A549 treated with AZD9567 at 1 μM for 4 hours (cell line): ENCODE measurements around the gene SOX15. TPM values are rescaled to one million over a fixed set of nuclear protein-coding genes. Genes with fewer than 3 reads are reported as not detected.

Source experiments
- total RNA-seq: library from RNA; stranded (reverse); fragments of 200-300 nt; extraction: Qiagen RNA extraction; gene quantifications from 5 replicates; pipeline ENCODE4 v1.2.3, GENCODE V29; 2022; ENCODE audit not compliant: insufficient read depth

Gene SOX15
- total RNA-seq = 0.17 to 0.42 TPM (median 0.28 TPM) in 4 of 5 replicates, not detected in the other

GRCh38 chr17:7589891-7590691, at the start of gene SOX15:
TSS of gene SOX15 (minus strand) at chr17:7590094. CDS start at chr17:7589676, 418 bp downstream.

GRCh38 chr17:7629939-7630571, 40.2 kb upstream of the SOX15 start, which contains the start of gene SHBG:
TSS of gene SHBG (plus strand) at chr17:7630135. CDS start at chr17:7630173, 38 bp downstream.

GRCh38 chr17:7627250-7628121, 37.6 kb upstream of the SOX15 start, which contains the start of gene SAT2:
TSS of gene SAT2 (minus strand) at chr17:7627821. CDS start at chr17:7627635, 186 bp downstream.

GRCh38 chr17:7614425-7615264, 24.8 kb upstream of the SOX15 start, which contains the start of gene FXR2:
TSS of gene FXR2 (minus strand) at chr17:7614897. CDS start at chr17:7614532, 365 bp downstream.

GRCh38 chr17:7583253-7584109, 6.4 kb downstream of the SOX15 start, which contains the start of gene MPDU1:
TSS of gene MPDU1 (plus strand) at chr17:7583852. CDS start at chr17:7583863, 11 bp downstream.

GRCh38 chr17:7579001-7579833, 10.7 kb downstream of the SOX15 start, which contains the start of gene CD68:
TSS of gene CD68 (plus strand) at chr17:7579638. CDS start at chr17:7579678, 40 bp downstream.

GRCh38 chr17:7561589-7562207, 28.2 kb downstream of the SOX15 start, which contains the start of gene SENP3:
TSS of gene SENP3 (plus strand) at chr17:7561919. CDS start at chr17:7563077, 1,158 bp downstream.

GRCh38 chr17:7558544-7559319, 31.2 kb downstream of the SOX15 start, which contains the start of gene TNFSF13:
TSS of gene TNFSF13 (plus strand) at chr17:7558750. CDS start at chr17:7559040, 290 bp downstream.

GRCh38 chr17:7548585-7549400, 41.1 kb downstream of the SOX15 start, which contains the start of gene TNFSF12:
TSS of gene TNFSF12 (plus strand) at chr17:7549058. CDS start at chr17:7549154, 96 bp downstream.

Other genes with a start within 250 kb of the SOX15 start
- gene KCTD11, start 237.9 kb downstream of the SOX15 start, total RNA-seq = 10.3 to 15.0 TPM (median 13.0 TPM) in 5 replicates
- gene TMEM95, start 234.9 kb downstream of the SOX15 start, total RNA-seq = not detected in 5 replicates
- gene TNK1, start 209.0 kb downstream of the SOX15 start, total RNA-seq = 1.4 to 1.7 TPM (median 1.6 TPM) in 5 replicates
- gene PLSCR3, start 195.6 kb downstream of the SOX15 start, total RNA-seq = 36.1 to 44.4 TPM (median 40.5 TPM) in 5 replicates
- 181 to 231 TPM (median 208 TPM) in 5 replicates for gene TMEM256, start 186.0 kb downstream of the SOX15 start, total RNA-seq
- 12.4 to 20.9 TPM (median 18.3 TPM) in 5 replicates for gene NLGN2, start 182.2 kb downstream of the SOX15 start, total RNA-seq
- 0.08 TPM in 2 of 5 replicates, not detected in the others for gene SPEM1, start 169.8 kb downstream of the SOX15 start, total RNA-seq
- 0.05 to 0.07 TPM (median 0.05 TPM) in 3 of 5 replicates, not detected in the others for gene SPEM2, start 164.5 kb downstream of the SOX15 start, total RNA-seq
- gene SPEM3, start 161.2 kb downstream of the SOX15 start, total RNA-seq = 0.02 to 0.06 TPM (median 0.02 TPM) in 3 of 5 replicates, not detected in the others
- gene TMEM102, start 154.7 kb downstream of the SOX15 start, total RNA-seq = 7.5 to 12.0 TPM (median 11.6 TPM) in 5 replicates
- 0.67 to 1.3 TPM (median 0.74 TPM) in 4 of 5 replicates, not detected in the other for gene FGF11, start 150.6 kb downstream of the SOX15 start, total RNA-seq
- 5.7 to 17.4 TPM (median 8.1 TPM) in 5 replicates for gene CHRNB1, start 145.0 kb downstream of the SOX15 start, total RNA-seq
- gene ZBTB4, start 110.5 kb downstream of the SOX15 start, total RNA-seq = 17.6 to 21.8 TPM (median 20.5 TPM) in 5 replicates
- not detected in 5 replicates for gene SLC35G6, start 108.6 kb downstream of the SOX15 start, total RNA-seq
- gene POLR2A, start 105.7 kb downstream of the SOX15 start, total RNA-seq = 74.1 to 103 TPM (median 95.9 TPM) in 5 replicates
- 7.1 to 11.8 TPM (median 9.9 TPM) in 5 replicates for gene TNFSF12, start 41.0 kb downstream of the SOX15 start, total RNA-seq
- gene TNFSF13, start 31.3 kb downstream of the SOX15 start, total RNA-seq = 0.40 to 0.92 TPM (median 0.66 TPM) in 4 of 5 replicates, not detected in the other
- gene SENP3, start 28.2 kb downstream of the SOX15 start, total RNA-seq = 70.1 to 96.6 TPM (median 91.7 TPM) in 5 replicates
- 23.5 to 28.8 TPM (median 28.1 TPM) in 5 replicates for gene CD68, start 10.5 kb downstream of the SOX15 start, total RNA-seq
- 112 to 167 TPM (median 117 TPM) in 5 replicates for gene MPDU1, start 6.2 kb downstream of the SOX15 start, total RNA-seq
- 59.1 to 61.9 TPM (median 61.2 TPM) in 5 replicates for gene FXR2, start 24.8 kb upstream of the SOX15 start, total RNA-seq
- 51.0 to 90.6 TPM (median 82.1 TPM) in 5 replicates for gene SAT2, start 37.7 kb upstream of the SOX15 start, total RNA-seq
- gene SHBG, start 40.0 kb upstream of the SOX15 start, total RNA-seq = 0.47 to 1.00 TPM (median 0.70 TPM) in 4 of 5 replicates, not detected in the other
- gene ATP1B2, start 60.8 kb upstream of the SOX15 start, total RNA-seq = 0.19 to 0.26 TPM (median 0.24 TPM) in 4 of 5 replicates, not detected in the other
- gene TP53, start 97.4 kb upstream of the SOX15 start, total RNA-seq = 42.8 to 46.9 TPM (median 44.9 TPM) in 5 replicates
- gene WRAP53, start 98.4 kb upstream of the SOX15 start, total RNA-seq = 39.9 to 45.3 TPM (median 43.7 TPM) in 5 replicates
- 1.1 to 2.2 TPM (median 1.3 TPM) in 5 replicates for gene EFNB3, start 115.1 kb upstream of the SOX15 start, total RNA-seq
- 0.03 to 0.10 TPM (median 0.05 TPM) in 3 of 5 replicates, not detected in the others for gene DNAH2, start 127.7 kb upstream of the SOX15 start, total RNA-seq
- gene KDM6B, start 244.1 kb upstream of the SOX15 start, total RNA-seq = 6.7 to 19.5 TPM (median 13.5 TPM) in 5 replicates